H9 (cell line): ENCODE measurements around the gene SMIM10L1. TPM values are rescaled to one million over a fixed set of nuclear protein-coding genes. Genes with fewer than 3 reads are reported as not detected.

Experiments used
- DNase-seq: peaks from one replicate; pipeline ENCODE4 v3.0.0-alpha.2; 2017
- H2AFZ ChIP-seq: one replicate; pipeline ENCODE4 v1.6.1; 2013; ENCODE audit warnings: mild to moderate bottlenecking, low read length, control low read depth, moderate library complexity
- H2AK5ac ChIP-seq: 2 replicates; pipeline ENCODE4 v1.6.1; 2013; ENCODE audit warnings: low read length, control low read depth, mixed read lengths; ENCODE audit not compliant: insufficient read length
- H2BK120ac ChIP-seq: one replicate; pipeline ENCODE4 v1.6.1; 2013; ENCODE audit warnings: low read depth, mild to moderate bottlenecking, low read length, control low read depth, inconsistent platforms; ENCODE audit not compliant: poor library complexity, severe bottlenecking
- H2BK12ac ChIP-seq: 2 replicates; pipeline ENCODE4 v1.6.1; 2013; ENCODE audit warnings: low read length, control low read depth, mixed read lengths, low read depth; ENCODE audit not compliant: insufficient read length
- H2BK15ac ChIP-seq: 2 replicates; pipeline ENCODE4 v1.6.1; 2013; ENCODE audit warnings: low read depth, low read length, control low read depth
- H2BK20ac ChIP-seq: one replicate; pipeline ENCODE4 v1.6.1; 2013; ENCODE audit warnings: low read depth, mild to moderate bottlenecking, low read length, control low read depth, inconsistent platforms; ENCODE audit not compliant: poor library complexity, severe bottlenecking
- H2BK5ac ChIP-seq: 2 replicates; pipeline ENCODE4 v1.6.1; 2013; ENCODE audit warnings: low read length, control low read depth, mixed read lengths; ENCODE audit not compliant: insufficient read length
- H3K14ac ChIP-seq: 2 replicates; pipeline ENCODE4 v1.6.1; 2013; ENCODE audit warnings: low read length, control low read depth; ENCODE audit not compliant: insufficient read depth
- H3K18ac ChIP-seq: 2 replicates; pipeline ENCODE4 v1.6.1; 2013; ENCODE audit warnings: low read depth, mild to moderate bottlenecking, mixed read lengths, low read length, control low read depth; ENCODE audit not compliant: insufficient read length
- H3K23ac ChIP-seq: 2 replicates; pipeline ENCODE4 v1.6.1; 2013; ENCODE audit warnings: low read length, control low read depth, mixed read lengths, low read depth; ENCODE audit not compliant: insufficient read length
- H3K23me2 ChIP-seq: 2 replicates; pipeline ENCODE4 v1.6.1; 2013; ENCODE audit warnings: low read depth, mild to moderate bottlenecking, mixed read lengths, low read length, control low read depth; ENCODE audit not compliant: insufficient read length, poor library complexity, severe bottlenecking
- H3K27ac ChIP-seq: 2 replicates; pipeline ENCODE4 v1.5.1; 2013; ENCODE audit warnings: low read length, control low read depth, mixed read lengths, low read depth; ENCODE audit not compliant: insufficient read length
- H3K27me3 ChIP-seq: 2 replicates; pipeline ENCODE4 v1.6.1; 2013; ENCODE audit warnings: low read length, control low read depth, inconsistent platforms; ENCODE audit not compliant: insufficient read depth
- H3K4ac ChIP-seq: 2 replicates; pipeline ENCODE4 v1.6.1; 2013; ENCODE audit warnings: low read depth, mild to moderate bottlenecking, control low read depth, inconsistent platforms, low read length, moderate library complexity
- H3K4me1 ChIP-seq: 2 replicates; pipeline ENCODE4 v1.6.1; 2013; ENCODE audit warnings: low read length, control low read depth, inconsistent platforms; ENCODE audit not compliant: insufficient read depth
- H3K4me2 ChIP-seq: 2 replicates; pipeline ENCODE4 v1.6.1; 2013; ENCODE audit warnings: low read length, control low read depth, mixed read lengths; ENCODE audit not compliant: insufficient read length, insufficient read depth
- H3K56ac ChIP-seq: 2 replicates; pipeline ENCODE4 v1.6.1; 2013; ENCODE audit warnings: low read depth, mild to moderate bottlenecking, mixed read lengths, low read length, control low read depth; ENCODE audit not compliant: insufficient read length
- H3K79me1 ChIP-seq: 2 replicates; pipeline ENCODE4 v1.6.1; 2013; ENCODE audit warnings: low read depth, mild to moderate bottlenecking, moderate library complexity, low read length, control low read depth, inconsistent platforms; ENCODE audit not compliant: insufficient read depth, poor library complexity, severe bottlenecking
- H3K79me2 ChIP-seq: 2 replicates; pipeline ENCODE4 v1.6.1; 2013; ENCODE audit warnings: low read length, control low read depth, inconsistent platforms; ENCODE audit not compliant: insufficient read depth
- H3K9ac ChIP-seq: 2 replicates; pipeline ENCODE4 v1.6.1; 2013; ENCODE audit warnings: low read length, control low read depth, mixed read lengths; ENCODE audit not compliant: insufficient read length; ENCODE audit errors: extremely low read depth
- H3K9me3 ChIP-seq: one replicate; pipeline ENCODE4 v1.6.1; 2013; ENCODE audit warnings: low read depth, low read length, inconsistent platforms; ENCODE audit not compliant: control insufficient read depth
- H3T11ph ChIP-seq: one replicate; pipeline ENCODE4 v1.6.1; 2013; ENCODE audit warnings: mild to moderate bottlenecking, low read length, control low read depth, inconsistent platforms
- H4K20me1 ChIP-seq: one replicate; pipeline ENCODE4 v1.6.1; 2013; ENCODE audit not compliant: control insufficient read depth, insufficient read length, insufficient read depth
- H4K5ac ChIP-seq: 2 replicates; pipeline ENCODE4 v1.6.1; 2013; ENCODE audit warnings: low read depth, mild to moderate bottlenecking, mixed read lengths, low read length, control low read depth; ENCODE audit not compliant: insufficient read length
- H4K8ac ChIP-seq: replicated peaks from 2 replicates; pipeline ENCODE4 v1.6.1; 2013; ENCODE audit warnings: low read length, control low read depth, mixed read lengths, low read depth; ENCODE audit not compliant: insufficient read length
- H4K91ac ChIP-seq: 2 replicates; pipeline ENCODE4 v1.6.1; 2013; ENCODE audit warnings: low read depth, mild to moderate bottlenecking, moderate library complexity, mixed read lengths, low read length, control low read depth; ENCODE audit not compliant: insufficient read length
- H3K27ac Mint-ChIP-seq, 3 experiments: 2 replicates in 2 of 3; 3 replicates in 1 of 3; pipeline ENCODE4 v1.8.0; 2020 to 2021; ENCODE audit warnings: mixed read lengths in 3 of 3, mild to moderate bottlenecking in 1 of 3, moderate library complexity in 1 of 3
- H3K27me3 Mint-ChIP-seq: 2 replicates; pipeline ENCODE4 v1.8.0; 2021; ENCODE audit warnings: low read depth, mild to moderate bottlenecking, moderate library complexity, mixed read lengths
- H3K36me3 Mint-ChIP-seq, 3 experiments: 2 replicates in 2 of 3; 3 replicates in 1 of 3; pipeline ENCODE4 v1.8.0; 2020 to 2021; ENCODE audit warnings: low read depth in 3 of 3, mixed read lengths in 3 of 3; ENCODE audit not compliant: insufficient read depth in 1 of 3
- H3K4me1 Mint-ChIP-seq, 2 experiments: 2 replicates each; pipeline ENCODE4 v1.8.0; 2020; ENCODE audit warnings: mixed read lengths in 2 of 2
- H3K4me3 Mint-ChIP-seq, 2 experiments: 2 replicates in 1 of 2; 3 replicates in 1 of 2; pipeline ENCODE4 v1.8.0; 2020 to 2021; ENCODE audit warnings: mild to moderate bottlenecking in 2 of 2, mixed read lengths in 2 of 2, moderate library complexity in 1 of 2
- H3K9me3 Mint-ChIP-seq, 2 experiments: 2 replicates in 1 of 2; 3 replicates in 1 of 2; pipeline ENCODE4 v1.8.0; 2020; ENCODE audit warnings: mild to moderate bottlenecking in 2 of 2, mixed read lengths in 2 of 2, moderate library complexity in 1 of 2
- WGBS: extraction: QIAGEN DNeasy Blood & Tissue Kit; methylation state at CpG from one replicate; pipeline ENCODE4 v1.1.7; 2013; ENCODE audit warnings: missing lambda C conversion rate, low lambda C conversion rate, mixed read lengths; ENCODE audit not compliant: insufficient read length; ENCODE audit errors: extremely low coverage; 5-methylcytosine and 5-hydroxymethylcytosine counted together
- total RNA-seq: library from RNA; stranded (reverse); gene quantifications from 2 replicates; pipeline ENCODE4 v1.2.1, GENCODE V29; 2021
- TF ChIP-seq, protein P1 (sequence below): fragments of 200-600 bp; sonication (generic); conservative IDR thresholded peaks from 3 replicates; pipeline ENCODE4 v1.8.0; 2021; ENCODE audit warnings: antibody characterized with exemption, mild to moderate bottlenecking

SMIM10L1 gene
- total RNA-seq, 1 experiment from 2014 or later, result 12.2 TPM

GRCh38 chr12:11171969-11172675, 1.1 kb downstream of the SMIM10L1 start:
- H2BK12ac ChIP-seq, result no peak overlapping the region
- no peaks in the 10 kb centered on the region for H3K9me3 ChIP-seq
- peaks cover 5% of the 10 kb centered on the region for H3K79me1 ChIP-seq
- no peak overlapping the region for H2BK5ac ChIP-seq
- H3K4me1 ChIP-seq, result peaks cover 2% of the 10 kb centered on the region; the same call in 1 of the 2 replicates
- TF ChIP-seq, protein P1, sequence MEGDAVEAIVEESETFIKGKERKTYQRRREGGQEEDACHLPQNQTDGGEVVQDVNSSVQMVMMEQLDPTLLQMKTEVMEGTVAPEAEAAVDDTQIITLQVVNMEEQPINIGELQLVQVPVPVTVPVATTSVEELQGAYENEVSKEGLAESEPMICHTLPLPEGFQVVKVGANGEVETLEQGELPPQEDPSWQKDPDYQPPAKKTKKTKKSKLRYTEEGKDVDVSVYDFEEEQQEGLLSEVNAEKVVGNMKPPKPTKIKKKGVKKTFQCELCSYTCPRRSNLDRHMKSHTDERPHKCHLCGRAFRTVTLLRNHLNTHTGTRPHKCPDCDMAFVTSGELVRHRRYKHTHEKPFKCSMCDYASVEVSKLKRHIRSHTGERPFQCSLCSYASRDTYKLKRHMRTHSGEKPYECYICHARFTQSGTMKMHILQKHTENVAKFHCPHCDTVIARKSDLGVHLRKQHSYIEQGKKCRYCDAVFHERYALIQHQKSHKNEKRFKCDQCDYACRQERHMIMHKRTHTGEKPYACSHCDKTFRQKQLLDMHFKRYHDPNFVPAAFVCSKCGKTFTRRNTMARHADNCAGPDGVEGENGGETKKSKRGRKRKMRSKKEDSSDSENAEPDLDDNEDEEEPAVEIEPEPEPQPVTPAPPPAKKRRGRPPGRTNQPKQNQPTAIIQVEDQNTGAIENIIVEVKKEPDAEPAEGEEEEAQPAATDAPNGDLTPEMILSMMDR, result no peak
- peaks cover 19% of the 10 kb centered on the region; the same call in 1 of the 2 replicates for H3K79me2 ChIP-seq
- H3K4ac ChIP-seq, result no peak overlapping the region
- peak overlapping the region; percentile 84 for H3K27ac ChIP-seq
- Mint-ChIP-seq H3K36me3 (peaks cover 10 to 29% (median 25%) of the 10 kb centered on the region in 3 experiments; a peak in 6 of 7 replicates), H3K27ac (peak overlapping the region; percentile 99 to 100 (median 99)), H3K27me3 (no peaks in the 10 kb centered on the region), H3K4me1 (peaks cover 34 to 35% of the 10 kb centered on the region in 2 experiments), H3K9me3 (no peaks in the 10 kb centered on the region), H3K4me3 (peak overlapping the region; percentile 96 to 98)
- H3K14ac ChIP-seq, result no peak overlapping the region
- no peak for DNase-seq
- H2BK15ac ChIP-seq, result no peak overlapping the region
- H3K27me3 ChIP-seq, result no peaks in the 10 kb centered on the region
- peak overlapping the region; percentile 100 for H3K9ac ChIP-seq
- no peak overlapping the region for H3T11ph ChIP-seq
- H4K8ac ChIP-seq, result no peak overlapping the region
- no peak overlapping the region for H2AK5ac ChIP-seq
- no peaks in the 10 kb centered on the region for H3K23me2 ChIP-seq
- H4K91ac ChIP-seq, result no peak overlapping the region
- peak overlapping the region; percentile 72 for H2AFZ ChIP-seq
- no peak overlapping the region for H3K18ac ChIP-seq
- no peak overlapping the region for H3K23ac ChIP-seq
- peak overlapping the region; percentile 89 for H3K4me2 ChIP-seq
- no peak overlapping the region for H3K56ac ChIP-seq
- WGBS, result no CpG with 5 or more reads among the region's 10 CpGs
- H4K5ac ChIP-seq, result no peak overlapping the region
- no peak overlapping the region for H2BK20ac ChIP-seq
- no peak overlapping the region for H2BK120ac ChIP-seq
- no peaks in the 10 kb centered on the region for H4K20me1 ChIP-seq
